ENCODE results near the gene MYNN.

The MYNN gene

DNA sequence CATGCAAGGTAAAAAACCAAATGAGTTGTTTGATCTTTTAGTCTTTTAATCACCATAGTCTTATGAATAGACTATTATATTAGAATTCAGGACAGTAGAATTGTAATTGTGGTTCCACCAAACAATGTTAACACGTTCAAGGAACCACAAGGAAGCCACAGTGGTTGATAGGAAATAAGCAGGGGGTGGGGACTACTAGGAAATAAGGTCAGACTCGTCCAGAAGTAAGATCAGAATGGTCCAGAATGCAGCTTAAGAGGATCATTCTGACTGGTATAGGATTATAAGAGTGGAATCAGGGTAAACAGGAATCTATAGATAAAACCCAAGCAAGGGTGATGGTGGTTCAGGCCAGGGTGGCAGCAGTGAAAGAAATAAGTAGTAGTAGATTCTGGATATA lies 7.5 kb downstream of the MYNN start:
- H3K27ac ChIP-seq = no peak overlapping the region
- H3K4me3 ChIP-seq = no peak overlapping the region
- DNase-seq (ENCODE audit: low spot score) = no peak
- no peak for TF ChIP-seq CTCF (IDR thresholded peaks at IDR 0.05)

GRCh38 chr3:169781209-169781855 lies 8.1 kb downstream of the MYNN start:
- no peak overlapping the region for H3K4me3 ChIP-seq
- H3K27ac ChIP-seq = no peak overlapping the region
- TF ChIP-seq CTCF (IDR thresholded peaks at IDR 0.05) = no peak
- no peak for DNase-seq (ENCODE audit: low spot score)

DNA sequence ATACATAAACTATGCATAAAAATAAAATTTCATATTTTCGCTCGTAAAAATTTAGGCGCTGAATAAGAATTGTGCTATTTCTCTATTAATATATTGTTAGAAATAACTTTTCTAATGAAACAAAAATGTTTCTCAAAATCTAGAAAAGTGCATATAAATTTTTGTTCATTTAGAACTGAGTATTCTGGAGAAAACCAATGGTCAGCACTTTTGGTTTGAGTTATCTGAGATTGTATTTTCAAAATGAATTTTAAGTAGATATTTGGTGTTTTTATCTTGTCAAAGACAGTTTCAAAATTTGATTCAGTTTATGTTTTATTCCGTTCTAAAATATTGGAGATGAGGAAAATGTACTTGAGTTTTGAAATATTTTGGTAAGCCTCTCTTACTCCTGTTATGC lies 13.9 kb downstream of the MYNN start:
- H3K27ac ChIP-seq = no peak overlapping the region
- DNase-seq (ENCODE audit: low spot score) = no peak
- TF ChIP-seq CTCF (IDR thresholded peaks at IDR 0.05) = no peak
- no peak overlapping the region for H3K4me3 ChIP-seq

DNA sequence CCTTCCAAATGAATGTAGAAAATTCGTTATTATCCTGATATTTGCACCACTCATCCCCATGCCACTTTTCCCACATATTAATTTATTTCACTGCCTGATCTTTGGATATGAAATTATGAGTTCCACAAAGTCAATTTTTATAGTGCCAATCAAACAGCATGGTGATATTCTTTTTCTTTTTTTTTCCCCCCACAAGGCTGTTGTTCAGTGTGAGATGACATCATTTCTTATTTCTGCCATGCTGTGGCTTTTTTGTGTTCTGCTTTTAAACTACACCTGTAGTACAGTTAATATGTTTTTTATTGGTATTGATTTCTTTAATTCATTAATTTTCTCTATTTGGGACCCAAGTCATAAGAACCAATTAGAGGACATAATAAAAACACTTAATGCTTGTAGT lies 14.6 kb downstream of the MYNN start:
- DNase-seq (ENCODE audit: low spot score) = no peak
- no peak overlapping the region for H3K4me3 ChIP-seq
- no peak for TF ChIP-seq CTCF (IDR thresholded peaks at IDR 0.05)
- no peak overlapping the region for H3K27ac ChIP-seq

DNA sequence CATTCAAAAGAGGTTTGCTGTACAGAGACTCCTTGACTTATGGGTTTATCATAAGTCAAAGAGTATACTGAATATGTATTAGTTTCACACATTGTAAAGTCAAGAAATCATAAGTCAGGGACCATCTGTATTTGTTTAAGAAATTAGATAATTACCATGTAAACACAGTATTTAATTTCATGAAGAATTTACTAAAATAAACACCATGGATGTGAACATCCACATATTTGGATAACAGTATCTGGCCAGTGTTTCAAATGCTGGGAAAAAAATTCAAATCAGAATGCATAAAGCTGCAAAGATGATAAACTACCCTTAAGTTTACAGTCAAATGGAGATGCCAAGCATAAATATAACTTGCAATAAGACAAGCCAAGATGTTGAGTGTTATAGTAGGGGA lies 17.0 kb downstream of the MYNN start:
- DNase-seq (ENCODE audit: low spot score) = no peak
- Histone ChIP-seq H3K27ac (no peak overlapping the region), H3K4me3 (no peak overlapping the region)
- no peak for TF ChIP-seq CTCF (IDR thresholded peaks at IDR 0.05)

DNA sequence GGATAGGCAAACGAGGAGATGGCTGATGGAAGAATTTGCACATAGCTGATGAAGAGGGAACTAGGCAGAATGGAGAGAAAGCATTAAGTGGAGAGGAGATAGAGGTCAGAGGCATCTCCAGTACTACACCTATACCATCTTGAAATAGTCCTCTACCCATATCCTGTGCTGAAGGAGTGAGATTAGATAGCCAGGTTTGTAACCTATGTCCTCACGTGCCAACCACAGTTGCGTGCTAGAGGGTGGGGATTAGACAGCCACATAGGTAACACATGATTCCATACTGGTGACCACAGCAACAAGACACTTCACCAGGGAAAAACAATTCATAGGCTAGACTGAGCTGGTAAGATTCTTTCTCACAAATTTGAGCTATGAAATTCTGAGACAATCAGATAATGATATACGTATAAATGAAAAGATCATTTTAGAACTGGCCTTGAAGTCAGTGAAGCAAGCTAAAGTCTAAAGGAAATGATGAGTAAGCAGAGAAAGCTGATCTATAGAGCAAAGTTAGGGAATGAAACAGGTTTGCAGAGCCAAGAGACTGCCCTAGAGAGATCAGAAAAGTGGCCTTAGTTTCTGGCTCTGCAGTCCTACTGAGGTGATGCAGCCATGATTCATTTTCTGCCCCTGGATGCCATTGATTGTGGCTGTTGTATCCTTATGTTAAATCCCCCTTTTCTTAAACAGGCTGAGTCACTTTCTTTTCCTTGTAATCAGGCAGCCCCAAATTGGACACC lies 17.7 kb downstream of the MYNN start:
- Histone ChIP-seq H3K4me3 (no peak overlapping the region), H3K27ac (no peak overlapping the region)
- DNase-seq (ENCODE audit: low spot score) = no peak
- TF ChIP-seq CTCF (IDR thresholded peaks at IDR 0.05) = no peak

DNA sequence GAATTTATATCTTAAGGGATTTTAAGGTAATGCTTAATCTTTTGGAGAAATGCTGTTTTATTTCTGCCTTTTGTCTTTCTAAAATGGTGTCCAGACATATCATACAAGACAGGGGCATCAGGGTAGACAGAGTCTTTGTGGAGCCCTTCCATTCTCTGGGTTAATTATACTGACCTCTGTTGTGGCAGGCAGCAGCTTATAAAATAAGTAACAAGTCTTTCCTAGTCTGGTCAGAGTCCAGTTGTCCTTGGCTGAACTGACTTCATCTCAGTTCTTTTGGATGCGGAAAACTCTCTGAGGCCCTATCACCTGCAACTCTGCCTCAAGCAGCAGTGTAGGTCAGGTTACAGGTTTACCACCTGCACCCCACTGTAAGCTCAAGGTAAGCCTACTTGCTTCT lies 19.2 kb downstream of the MYNN start:
- Histone ChIP-seq H3K27ac (no peak overlapping the region), H3K4me3 (no peak overlapping the region)
- no peak for TF ChIP-seq CTCF (IDR thresholded peaks at IDR 0.05)
- no peak for DNase-seq (ENCODE audit: low spot score)
